Kidney epithelial cell (primary cell): ENCODE data around the gene DMTF1. TPM values are rescaled to one million over a fixed set of nuclear protein-coding genes. Genes with fewer than 3 reads are reported as not detected.
A peak's percentile ranks its signal among the peaks of the same experiment; 100 is the strongest.

Experiments used
- DNase-seq: peaks from one replicate; pipeline ENCODE4 v3.0.0-alpha.2; 2010; ENCODE audit warnings: low read depth
- H3K27me3 ChIP-seq: 2 replicates; pipeline ENCODE4 v1.6.0; 2011; ENCODE audit warnings: low read length; ENCODE audit not compliant: control insufficient read depth, insufficient read depth
- H3K36me3 ChIP-seq: 2 replicates; pipeline ENCODE4 v1.5.1; 2011; ENCODE audit warnings: low read length; ENCODE audit not compliant: control insufficient read depth, insufficient read depth
- H3K4me3 ChIP-seq: 2 replicates; pipeline ENCODE4 v1.5.1; 2011; ENCODE audit warnings: low read depth, mild to moderate bottlenecking, control low read depth, low read length
- total RNA-seq: library from RNA; depleted of rRNA; stranded (reverse); fragments of >200 nt; gene quantifications from 2 replicates; pipeline ENCODE4 v1.2.3, GENCODE V29; 2015
- TF ChIP-seq, protein P1 (sequence below): IDR thresholded peaks from 2 replicates; pipeline ENCODE4 v1.5.1; 2011; ENCODE audit warnings: mild to moderate bottlenecking, moderate library complexity, low read length, control low read depth, inconsistent platforms; ENCODE audit not compliant: insufficient read depth, poor library complexity, severe bottlenecking

Gene DMTF1
- total RNA-seq, 1 donor from 2014 or later, result 40.4 TPM

DNA sequence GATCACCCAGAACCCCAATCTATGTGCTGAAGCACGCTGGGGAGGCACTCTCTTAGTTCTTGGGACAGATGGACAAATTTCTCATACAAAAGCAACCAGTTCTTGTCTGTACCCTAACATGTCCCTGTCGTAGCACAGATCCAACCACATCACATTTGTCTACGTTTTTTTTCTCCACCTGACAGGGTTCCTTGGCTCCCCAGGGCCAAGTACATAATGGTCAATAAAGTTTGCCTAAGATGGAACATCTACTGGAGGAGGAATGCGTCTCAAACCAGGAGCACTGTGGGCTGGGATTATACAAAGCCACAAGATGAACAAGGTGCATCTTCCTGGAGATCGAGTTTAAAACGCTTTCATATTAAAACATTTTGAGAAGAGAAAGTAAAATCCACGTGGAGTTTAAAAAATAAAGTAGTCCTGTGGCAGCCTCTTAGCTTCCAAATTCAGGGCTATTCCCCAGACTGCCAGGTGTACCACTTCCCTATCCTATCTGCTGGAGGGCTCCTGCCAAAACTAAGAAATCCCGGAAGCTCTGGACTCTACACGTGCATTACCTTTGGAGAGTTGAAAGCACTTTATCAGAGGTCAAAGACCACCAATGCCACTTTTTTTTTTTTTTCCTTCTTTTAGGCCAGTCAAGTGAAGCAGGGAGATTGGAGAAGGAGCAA lies 65.9 kb downstream of the DMTF1 start:
- TF ChIP-seq, protein P1, sequence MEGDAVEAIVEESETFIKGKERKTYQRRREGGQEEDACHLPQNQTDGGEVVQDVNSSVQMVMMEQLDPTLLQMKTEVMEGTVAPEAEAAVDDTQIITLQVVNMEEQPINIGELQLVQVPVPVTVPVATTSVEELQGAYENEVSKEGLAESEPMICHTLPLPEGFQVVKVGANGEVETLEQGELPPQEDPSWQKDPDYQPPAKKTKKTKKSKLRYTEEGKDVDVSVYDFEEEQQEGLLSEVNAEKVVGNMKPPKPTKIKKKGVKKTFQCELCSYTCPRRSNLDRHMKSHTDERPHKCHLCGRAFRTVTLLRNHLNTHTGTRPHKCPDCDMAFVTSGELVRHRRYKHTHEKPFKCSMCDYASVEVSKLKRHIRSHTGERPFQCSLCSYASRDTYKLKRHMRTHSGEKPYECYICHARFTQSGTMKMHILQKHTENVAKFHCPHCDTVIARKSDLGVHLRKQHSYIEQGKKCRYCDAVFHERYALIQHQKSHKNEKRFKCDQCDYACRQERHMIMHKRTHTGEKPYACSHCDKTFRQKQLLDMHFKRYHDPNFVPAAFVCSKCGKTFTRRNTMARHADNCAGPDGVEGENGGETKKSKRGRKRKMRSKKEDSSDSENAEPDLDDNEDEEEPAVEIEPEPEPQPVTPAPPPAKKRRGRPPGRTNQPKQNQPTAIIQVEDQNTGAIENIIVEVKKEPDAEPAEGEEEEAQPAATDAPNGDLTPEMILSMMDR, result no peak
- Histone ChIP-seq H3K36me3 (no peaks in the 10 kb centered on the region), H3K4me3 (peak overlapping the region; percentile 80), H3K27me3 (no peaks in the 10 kb centered on the region)
- no peak for DNase-seq

DNA sequence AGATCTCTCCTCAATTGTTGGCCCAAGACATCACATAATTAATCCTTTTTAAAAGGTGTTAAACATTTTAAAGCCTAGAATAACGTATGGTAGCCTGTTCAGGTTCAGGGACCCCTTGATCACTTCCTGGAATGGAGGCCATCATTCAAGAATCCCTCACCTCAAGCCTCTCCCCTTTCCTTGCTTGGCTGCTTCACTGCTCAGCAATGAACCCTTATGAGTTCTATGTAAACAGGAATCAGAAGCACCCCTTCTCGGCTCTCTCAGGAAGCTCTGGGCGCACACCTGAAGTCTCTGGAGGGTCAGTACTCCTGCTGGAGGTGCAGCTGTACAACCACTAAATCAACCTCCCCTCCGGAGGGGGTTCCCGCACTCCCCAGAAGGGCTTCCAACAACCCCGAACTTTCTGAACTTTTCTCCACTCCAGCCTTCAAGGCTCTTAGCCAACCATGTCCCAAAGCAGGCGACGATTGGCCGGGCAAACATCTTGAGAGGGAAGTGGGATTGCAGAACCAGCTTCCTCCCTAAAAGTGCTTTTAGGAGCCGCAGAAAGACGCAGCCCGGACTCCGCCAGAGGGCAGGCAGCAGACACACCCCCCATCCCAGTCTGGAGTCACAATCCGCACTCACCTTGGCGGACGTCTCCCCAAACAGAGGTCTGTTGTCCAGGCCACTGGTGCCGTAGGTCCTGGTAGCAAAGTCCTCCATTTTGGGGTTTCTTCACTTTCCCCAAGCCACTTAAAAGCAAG lies 66.7 kb downstream of the DMTF1 start:
- Histone ChIP-seq H3K36me3 (no peaks in the 10 kb centered on the region), H3K4me3 (peak overlapping the region; percentile 80), H3K27me3 (no peaks in the 10 kb centered on the region)
- TF ChIP-seq, protein P1, result no peak
- no peak for DNase-seq

DNA sequence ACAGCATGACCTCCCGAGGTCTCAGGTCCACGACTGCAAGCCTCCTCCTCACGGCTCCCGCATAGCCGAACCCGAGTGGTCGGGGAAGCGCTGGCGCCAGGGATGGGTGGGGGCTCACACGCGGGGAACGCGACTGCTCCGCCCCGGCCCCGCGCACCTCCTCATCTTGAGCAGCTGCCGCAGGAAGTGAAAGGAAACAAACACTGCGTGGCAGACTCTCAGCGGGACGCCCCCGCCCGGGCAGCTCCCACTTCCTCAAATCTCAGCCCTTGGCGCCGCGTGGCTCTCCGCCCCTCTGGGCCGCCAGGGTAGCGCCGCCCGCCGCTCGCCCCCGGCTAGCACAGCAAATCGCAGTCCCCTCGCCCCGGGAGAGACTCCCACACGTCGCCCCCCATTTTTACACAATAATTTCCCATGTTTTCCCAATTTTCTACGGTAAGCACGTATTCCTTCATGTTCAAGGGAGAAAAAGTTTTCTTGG lies 67.3 kb downstream of the DMTF1 start, which contains the start of gene TMEM243:
TSS of gene TMEM243 (minus strand) at position 188 of the 481 bp plus-strand sequence. CDS start 229 bp downstream, outside the sequence.
- H3K4me3 ChIP-seq, result peak within 1 kb of the TSS; percentile 80
- H3K27me3 ChIP-seq, result no peaks in the 10 kb centered on the region
- DNase-seq, result no peak
- TF ChIP-seq, protein P1, result peak; percentile 17
- H3K36me3 ChIP-seq, result no peaks in the 10 kb centered on the region

DNA sequence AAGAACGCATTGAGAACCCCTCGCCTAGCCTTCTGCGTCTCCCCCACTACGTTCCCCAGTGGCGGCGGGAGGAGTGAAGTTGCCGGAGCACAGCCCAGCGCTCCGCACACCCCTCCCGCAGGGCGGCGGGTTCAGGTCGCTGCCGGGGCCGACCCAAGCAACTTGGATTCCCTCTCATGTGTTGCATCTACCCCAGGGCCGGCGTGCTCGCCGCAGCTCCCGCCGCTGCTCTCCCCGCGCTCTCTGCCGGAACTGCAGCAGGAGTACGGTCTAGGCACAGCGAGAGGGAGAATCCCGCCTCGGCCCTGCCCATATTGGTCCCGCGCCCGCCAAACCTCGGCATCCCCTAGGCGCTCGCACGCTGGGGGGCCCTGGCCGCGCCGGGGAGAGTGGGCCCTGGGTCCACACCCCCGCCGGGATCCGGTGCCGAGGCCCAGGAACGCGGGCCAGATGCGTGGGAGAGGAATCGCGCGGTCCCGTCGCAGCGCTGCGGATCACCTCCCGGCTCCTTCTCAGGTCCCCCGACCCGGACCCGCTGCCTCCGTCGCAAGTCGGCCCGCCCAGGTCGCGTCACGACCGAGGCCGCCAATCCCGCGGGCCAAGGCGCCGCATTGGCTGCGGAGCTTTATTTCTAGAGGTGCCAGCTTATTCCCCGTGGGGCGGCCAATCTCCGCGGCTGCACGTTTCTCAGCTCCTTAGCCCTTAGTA lies 67.9 kb downstream of the DMTF1 start:
- TF ChIP-seq, protein P1, result no peak
- no peak for DNase-seq
- H3K27me3 ChIP-seq, result no peaks in the 10 kb centered on the region

DNA sequence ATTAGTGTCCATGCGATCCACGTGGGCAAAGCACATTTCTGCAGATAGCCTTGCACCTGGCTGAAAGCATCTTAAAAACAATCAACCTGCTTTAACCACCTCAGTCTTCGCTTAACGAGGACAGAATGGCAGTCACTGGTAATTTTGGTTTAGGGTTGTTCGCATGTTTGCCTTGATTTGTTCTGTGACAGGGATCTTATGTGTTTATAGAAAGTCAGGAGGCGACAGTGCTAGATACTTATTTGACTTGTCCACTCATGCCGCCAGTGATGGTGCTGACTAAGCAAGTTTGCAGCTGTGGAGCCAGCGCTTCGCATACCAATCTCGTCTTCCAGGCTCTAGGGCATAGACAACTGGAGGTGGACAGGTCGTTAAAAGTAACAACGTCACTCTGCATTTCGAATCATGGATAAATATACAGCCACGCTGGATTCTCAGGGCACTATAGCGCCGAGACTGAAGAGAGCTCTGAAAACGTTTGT lies 68.5 kb downstream of the DMTF1 start:
- TF ChIP-seq, protein P1, result no peak
- peak overlapping the region; percentile 80 for H3K4me3 ChIP-seq
- DNase-seq, result no peak
- H3K36me3 ChIP-seq, result no peaks in the 10 kb centered on the region
- no peaks in the 10 kb centered on the region for H3K27me3 ChIP-seq

More for the DNA sequence above, 67.9 kb downstream of the DMTF1 start:
- Histone ChIP-seq H3K4me3 (peak overlapping the region; percentile 80), H3K36me3 (no peaks in the 10 kb centered on the region)
